ENCODE data around the gene LPIN2.

LPIN2 gene

GRCh38 chr18:3042379-3042778 is 29.4 kb upstream of the LPIN2 start:
- Histone ChIP-seq H2BK5ac (ENCODE audit: low read depth, low read length, poor library complexity, severe bottlenecking) (no peak overlapping the region), H4K8ac (ENCODE audit: low read length) (no peak overlapping the region), H3K18ac (ENCODE audit: low read depth in 1 of 2, low read length in 2 of 2) (no peak overlapping the region), H3K9me3 (ENCODE audit: control insufficient read depth, low read length) (no peaks in the 10 kb centered on the region), H2AFZ (ENCODE audit: low read depth, low read length) (no peak overlapping the region), H3K4me3 (ENCODE audit: insufficient read depth in 1 of 2, low read depth in 1 of 2, low read length in 2 of 2) (no peak overlapping the region), H3K27ac (ENCODE audit: low read length, poor library complexity, severe bottlenecking) (no peak overlapping the region), H3K79me1 (replicated peaks; ENCODE audit: low read length, poor library complexity, severe bottlenecking) (no peaks in the 10 kb centered on the region), H3K27me3 (ENCODE audit: control insufficient read depth in 1 of 2, insufficient read depth in 1 of 2, low read length in 2 of 2) (no peaks in the 10 kb centered on the region), H3K4ac (ENCODE audit: low read depth in 1 of 2, low read length in 2 of 2) (no peak overlapping the region), H3K4me1 (ENCODE audit: control insufficient read depth, insufficient read depth, low read depth, low read length) (no peaks in the 10 kb centered on the region), H2AK5ac (ENCODE audit: low read length, severe bottlenecking) (no peak overlapping the region), H3K4me2 (ENCODE audit: low read length, poor library complexity, severe bottlenecking) (no peak overlapping the region), H3K23ac (ENCODE audit: low read length in 2 of 2) (no peak overlapping the region), H2BK120ac (ENCODE audit: low read depth, low read length) (no peak overlapping the region), H2BK12ac (ENCODE audit: low read length in 2 of 2) (no peak overlapping the region), H3K36me3 (ENCODE audit: control insufficient read depth in 1 of 2, insufficient read depth in 2 of 2, low read depth in 1 of 2, low read length in 2 of 2) (no peaks in the 10 kb centered on the region), H3K9ac (ENCODE audit: low read length) (no peak overlapping the region), H2BK15ac (ENCODE audit: low read depth, poor library complexity, severe bottlenecking) (no peak overlapping the region), H4K91ac (ENCODE audit: low read length) (no peak overlapping the region), H3K14ac (ENCODE audit: low read length in 2 of 2) (no peak overlapping the region)
- 95% methylated on average over 2 of the region's 2 CpGs for WGBS
- no peak for DNase-seq

GRCh38 chr18:3041843-3042242 is 28.9 kb upstream of the LPIN2 start:
- no peak overlapping the region for H3K4me2 ChIP-seq (ENCODE audit: low read length, poor library complexity, severe bottlenecking)
- H3K36me3 ChIP-seq (ENCODE audit: control insufficient read depth in 1 of 2, insufficient read depth in 2 of 2, low read depth in 1 of 2, low read length in 2 of 2), result no peaks in the 10 kb centered on the region
- no peak overlapping the region for H2BK5ac ChIP-seq (ENCODE audit: low read depth, low read length, poor library complexity, severe bottlenecking)
- no peak overlapping the region for H3K4me3 ChIP-seq (ENCODE audit: insufficient read depth in 1 of 2, low read depth in 1 of 2, low read length in 2 of 2)
- no peaks in the 10 kb centered on the region for H3K79me1 ChIP-seq (replicated peaks; ENCODE audit: low read length, poor library complexity, severe bottlenecking)
- H3K27me3 ChIP-seq (ENCODE audit: control insufficient read depth in 1 of 2, insufficient read depth in 1 of 2, low read length in 2 of 2), result no peaks in the 10 kb centered on the region
- H4K91ac ChIP-seq (ENCODE audit: low read length), result no peak overlapping the region
- DNase-seq, result no peak
- no peaks in the 10 kb centered on the region for H3K9me3 ChIP-seq (ENCODE audit: control insufficient read depth, low read length)
- 68% methylated on average over 4 of the region's 5 CpGs for WGBS
- no peak overlapping the region for H3K4ac ChIP-seq (ENCODE audit: low read depth in 1 of 2, low read length in 2 of 2)
- H2BK120ac ChIP-seq (ENCODE audit: low read depth, low read length), result no peak overlapping the region
- H3K23ac ChIP-seq (ENCODE audit: low read length in 2 of 2), result no peak overlapping the region
- H4K8ac ChIP-seq (ENCODE audit: low read length), result no peak overlapping the region
- no peak overlapping the region for H3K18ac ChIP-seq (ENCODE audit: low read depth in 1 of 2, low read length in 2 of 2)
- H3K9ac ChIP-seq (ENCODE audit: low read length), result no peak overlapping the region
- H2BK12ac ChIP-seq (ENCODE audit: low read length in 2 of 2), result no peak overlapping the region
- no peak overlapping the region for H2AK5ac ChIP-seq (ENCODE audit: low read length, severe bottlenecking)
- H2BK15ac ChIP-seq (ENCODE audit: low read depth, poor library complexity, severe bottlenecking), result no peak overlapping the region
- H2AFZ ChIP-seq (ENCODE audit: low read depth, low read length), result no peak overlapping the region
- no peaks in the 10 kb centered on the region for H3K4me1 ChIP-seq (ENCODE audit: control insufficient read depth, insufficient read depth, low read depth, low read length)
- no peak overlapping the region for H3K27ac ChIP-seq (ENCODE audit: low read length, poor library complexity, severe bottlenecking)
- H3K14ac ChIP-seq (ENCODE audit: low read length in 2 of 2), result no peak overlapping the region

DNA sequence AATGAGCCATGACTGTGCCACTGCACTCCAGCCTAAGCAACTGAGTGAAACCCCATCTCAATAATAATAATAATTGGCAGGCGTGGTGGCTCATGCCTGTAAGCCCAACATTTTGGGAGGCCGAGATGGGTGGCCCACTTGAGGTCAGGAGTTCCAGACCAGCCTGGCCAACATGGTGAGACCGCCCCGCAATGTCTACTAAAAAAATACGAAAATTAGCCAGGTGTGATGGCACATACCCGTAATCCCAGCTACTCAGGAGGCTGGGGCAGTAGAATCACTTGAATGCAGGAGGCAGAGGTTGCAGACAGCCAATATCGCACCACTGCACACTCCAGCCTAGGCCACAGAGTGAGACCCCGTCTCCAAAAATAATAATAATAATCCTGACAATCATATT is 27.9 kb upstream of the LPIN2 start:
- no peaks in the 10 kb centered on the region for H3K27me3 ChIP-seq (ENCODE audit: control insufficient read depth in 1 of 2, insufficient read depth in 1 of 2, low read length in 2 of 2)
- H3K4me1 ChIP-seq (ENCODE audit: control insufficient read depth, insufficient read depth, low read depth, low read length), result no peaks in the 10 kb centered on the region
- no peaks in the 10 kb centered on the region for H3K36me3 ChIP-seq (ENCODE audit: control insufficient read depth in 1 of 2, insufficient read depth in 2 of 2, low read depth in 1 of 2, low read length in 2 of 2)
- H2BK5ac ChIP-seq (ENCODE audit: low read depth, low read length, poor library complexity, severe bottlenecking), result no peak overlapping the region
- no peak overlapping the region for H4K91ac ChIP-seq (ENCODE audit: low read length)
- no peak overlapping the region for H2BK120ac ChIP-seq (ENCODE audit: low read depth, low read length)
- no peak overlapping the region for H3K18ac ChIP-seq (ENCODE audit: low read depth in 1 of 2, low read length in 2 of 2)
- no peaks in the 10 kb centered on the region for H3K79me1 ChIP-seq (replicated peaks; ENCODE audit: low read length, poor library complexity, severe bottlenecking)
- H3K4me3 ChIP-seq (ENCODE audit: insufficient read depth in 1 of 2, low read depth in 1 of 2, low read length in 2 of 2), result no peak overlapping the region
- H2AFZ ChIP-seq (ENCODE audit: low read depth, low read length), result no peak overlapping the region
- no peak overlapping the region for H2AK5ac ChIP-seq (ENCODE audit: low read length, severe bottlenecking)
- no peak overlapping the region for H2BK12ac ChIP-seq (ENCODE audit: low read length in 2 of 2)
- no peak overlapping the region for H4K8ac ChIP-seq (ENCODE audit: low read length)
- H3K27ac ChIP-seq (ENCODE audit: low read length, poor library complexity, severe bottlenecking), result no peak overlapping the region
- no peak overlapping the region for H3K23ac ChIP-seq (ENCODE audit: low read length in 2 of 2)
- no peak for DNase-seq
- no peaks in the 10 kb centered on the region for H3K9me3 ChIP-seq (ENCODE audit: control insufficient read depth, low read length)
- H2BK15ac ChIP-seq (ENCODE audit: low read depth, poor library complexity, severe bottlenecking), result peak overlapping the region; percentile 48
- no peak overlapping the region for H3K4ac ChIP-seq (ENCODE audit: low read depth in 1 of 2, low read length in 2 of 2)
- H3K4me2 ChIP-seq (ENCODE audit: low read length, poor library complexity, severe bottlenecking), result no peak overlapping the region
- 98% methylated on average over 6 of the region's 8 CpGs for WGBS
- H3K9ac ChIP-seq (ENCODE audit: low read length), result no peak overlapping the region
- H3K14ac ChIP-seq (ENCODE audit: low read length in 2 of 2), result no peak overlapping the region

GRCh38 chr18:3040173-3040572 is 27.2 kb upstream of the LPIN2 start:
- Histone ChIP-seq H4K91ac (ENCODE audit: low read length) (no peak overlapping the region), H3K27me3 (ENCODE audit: control insufficient read depth in 1 of 2, insufficient read depth in 1 of 2, low read length in 2 of 2) (no peaks in the 10 kb centered on the region), H2BK15ac (ENCODE audit: low read depth, poor library complexity, severe bottlenecking) (no peak overlapping the region), H3K4ac (ENCODE audit: low read depth in 1 of 2, low read length in 2 of 2) (no peak overlapping the region), H2AFZ (ENCODE audit: low read depth, low read length) (no peak overlapping the region), H2AK5ac (ENCODE audit: low read length, severe bottlenecking) (no peak overlapping the region), H3K9ac (ENCODE audit: low read length) (no peak overlapping the region), H3K27ac (ENCODE audit: low read length, poor library complexity, severe bottlenecking) (no peak overlapping the region), H3K4me2 (ENCODE audit: low read length, poor library complexity, severe bottlenecking) (no peak overlapping the region), H3K14ac (ENCODE audit: low read length in 2 of 2) (no peak overlapping the region), H4K8ac (ENCODE audit: low read length) (no peak overlapping the region), H3K18ac (ENCODE audit: low read depth in 1 of 2, low read length in 2 of 2) (no peak overlapping the region), H3K23ac (ENCODE audit: low read length in 2 of 2) (no peak overlapping the region), H3K4me3 (ENCODE audit: insufficient read depth in 1 of 2, low read depth in 1 of 2, low read length in 2 of 2) (no peak overlapping the region), H3K9me3 (ENCODE audit: control insufficient read depth, low read length) (no peaks in the 10 kb centered on the region), H2BK12ac (ENCODE audit: low read length in 2 of 2) (no peak overlapping the region), H3K36me3 (ENCODE audit: control insufficient read depth in 1 of 2, insufficient read depth in 2 of 2, low read depth in 1 of 2, low read length in 2 of 2) (no peaks in the 10 kb centered on the region), H2BK120ac (ENCODE audit: low read depth, low read length) (no peak overlapping the region), H3K79me1 (replicated peaks; ENCODE audit: low read length, poor library complexity, severe bottlenecking) (no peaks in the 10 kb centered on the region), H2BK5ac (ENCODE audit: low read depth, low read length, poor library complexity, severe bottlenecking) (no peak overlapping the region), H3K4me1 (ENCODE audit: control insufficient read depth, insufficient read depth, low read depth, low read length) (no peaks in the 10 kb centered on the region)
- no peak for DNase-seq
- WGBS, result 82% methylated on average over 1 of the region's 2 CpGs
